ENCODE measurements around the gene SMIM5.

SMIM5 gene

GRCh38 chr17:75685499-75685898 lies 52.3 kb downstream of the SMIM5 start:
- no peak overlapping the region for H3K27ac ChIP-seq
- TF ChIP-seq ZFX (IDR thresholded peaks at IDR 0.05; ENCODE audit: borderline replicate concordance) (no peak), CTCF (IDR thresholded peaks at IDR 0.05) (no peak)

GRCh38 chr17:75688209-75688825 lies 55.1 kb downstream of the SMIM5 start:
- TF ChIP-seq ZFX (IDR thresholded peaks at IDR 0.05; ENCODE audit: borderline replicate concordance) (no peak), CTCF (IDR thresholded peaks at IDR 0.05) (no peak)
- H3K27ac ChIP-seq: no peak overlapping the region

- no peak overlapping the region for H3K27ac ChIP-seq
These were observed 56.2 kb downstream of the SMIM5 start for GRCh38 chr17:75689441-75689873.

More at GRCh38 chr17:75689441-75689873, 56.2 kb downstream of the SMIM5 start:
- TF ChIP-seq CTCF (IDR thresholded peaks at IDR 0.05) (no peak), ZFX (IDR thresholded peaks at IDR 0.05; ENCODE audit: borderline replicate concordance) (no peak)

Measured in 22Rv1 (cell line).